NCI-H187 treated with DMSO at 0.1 percent for 48 hours (cell line): ENCODE measurements around the gene PRMT5.
"Not testable (repeated sequence)": the region's sequence is repeated elsewhere in the genome, so short reads cannot be mapped to it uniquely, and the experiment has no call there.

ENCODE experiments used
- DNase-seq: peaks from one replicate; lab custom pipeline; 2025; lab: John Stamatoyannopoulos, UW

The PRMT5 gene

GRCh38 chr14:22932146-22932545 lies 3.0 kb upstream of the PRMT5 start:
- no peak for DNase-seq

GRCh38 chr14:22929961-22930364 lies 787 bp upstream of the PRMT5 start:
- DNase-seq = no peak

GRCh38 chr14:22928237-22929103 lies 706 bp downstream of the PRMT5 start:
- DNase-seq = no peak

GRCh38 chr14:22926316-22926715 lies 2.9 kb downstream of the PRMT5 start:
- DNase-seq = no peak

GRCh38 chr14:22925513-22925912 lies 3.7 kb downstream of the PRMT5 start:
- DNase-seq = no peak

- DNase-seq = no peak
Observed at GRCh38 chr14:22923746-22924145, 5.4 kb downstream of the PRMT5 start.

GRCh38 chr14:22922294-22922693 lies 6.9 kb downstream of the PRMT5 start:
- no peak for DNase-seq

GRCh38 chr14:22920697-22921096 lies 8.5 kb downstream of the PRMT5 start:
- DNase-seq = no peak

- no peak for DNase-seq
Observed at GRCh38 chr14:22919601-22919921, 9.6 kb downstream of the PRMT5 start.

GRCh38 chr14:22918804-22919600 lies 10.2 kb downstream of the PRMT5 start, which contains the start of gene RBM23:
Gene RBM23, minus strand, starts transcription at chr14:22919149.
- peak; percentile 99 for DNase-seq

GRCh38 chr14:22915886-22916521 lies 13.2 kb downstream of the PRMT5 start:
- DNase-seq = no peak

GRCh38 chr14:22914836-22915235 lies 14.3 kb downstream of the PRMT5 start:
- DNase-seq = not testable (repeated sequence)

GRCh38 chr14:22910916-22911315 lies 18.3 kb downstream of the PRMT5 start:
- DNase-seq = no peak

- DNase-seq = no peak
Observed at GRCh38 chr14:22908601-22909000, 20.6 kb downstream of the PRMT5 start.

- DNase-seq = no peak
Observed at GRCh38 chr14:22907429-22907828, 21.7 kb downstream of the PRMT5 start.

- no peak for DNase-seq
Observed at GRCh38 chr14:22906073-22906472, 23.1 kb downstream of the PRMT5 start.

- no peak for DNase-seq
Observed at GRCh38 chr14:22905627-22906026, 23.5 kb downstream of the PRMT5 start.

- DNase-seq = no peak
Observed at GRCh38 chr14:22903742-22904087, 25.5 kb downstream of the PRMT5 start.

GRCh38 chr14:22901799-22902198 lies 27.4 kb downstream of the PRMT5 start:
- no peak for DNase-seq

GRCh38 chr14:22900081-22900799 lies 28.9 kb downstream of the PRMT5 start:
- DNase-seq = no peak

GRCh38 chr14:22898302-22899090 lies 30.7 kb downstream of the PRMT5 start:
- no peak for DNase-seq
